Suprapubic skin (tissue), 4 donors: Measurements from ENCODE around the gene GPR183. TPM values are rescaled to one million over a fixed set of nuclear protein-coding genes. Genes with fewer than 3 reads are reported as not detected.

ENCODE experiments used
- DNase-seq, 2 donors: peaks; one replicate each; pipeline ENCODE4 v3.0.0-alpha.2; 2019; ENCODE audit warnings: low spot score in 2 of 2
- H3K27ac ChIP-seq: fragments of 200-600 bp; sonication (generic); one replicate; pipeline ENCODE4 v1.5.1; 2019
- H3K27me3 ChIP-seq: fragments of 200-600 bp; sonication (generic); one replicate; pipeline ENCODE4 v1.5.1; 2019
- H3K36me3 ChIP-seq: fragments of 200-600 bp; sonication (generic); one replicate; pipeline ENCODE4 v1.5.1; 2019
- H3K4me1 ChIP-seq: fragments of 200-600 bp; sonication (generic); one replicate; pipeline ENCODE4 v1.5.1; 2019
- H3K4me3 ChIP-seq: fragments of 200-600 bp; sonication (generic); one replicate; pipeline ENCODE4 v1.5.1; 2019; ENCODE audit warnings: mild to moderate bottlenecking
- H3K9me3 ChIP-seq: fragments of 200-600 bp; sonication (generic); one replicate; pipeline ENCODE4 v1.5.1; 2019
- CTCF ChIP-seq, 2 donors: fragments of 200-600 bp in 1 of 2; fragments of 450-650 bp in 1 of 2; sonication (generic) in 1 of 2; IDR thresholded peaks; one replicate each; pipeline ENCODE4 v1.5.1; 2016 to 2019; ENCODE audit warnings: antibody characterized with exemption in 2 of 2, mild to moderate bottlenecking in 1 of 2, moderate library complexity in 1 of 2
- EP300 ChIP-seq: sonication (generic); formaldehyde crosslinking; IDR thresholded peaks from one replicate; pipeline ENCODE4 v1.6.1; 2017; ENCODE audit warnings: antibody characterized with exemption
- POLR2A ChIP-seq, 2 donors: fragments of 450-650 bp; IDR thresholded peaks; one replicate each; pipeline ENCODE4 v1.6.1; 2017; ENCODE audit warnings: antibody characterized with exemption in 2 of 2, mild to moderate bottlenecking in 2 of 2, moderate library complexity in 2 of 2
- POLR2AphosphoS5 ChIP-seq, 3 donors: sonication (generic); formaldehyde crosslinking; IDR thresholded peaks; one replicate each; pipeline ENCODE4 v1.6.1; 2017; ENCODE audit warnings: antibody characterized with exemption in 3 of 3
- WGBS: methylation state at CpG from one replicate; pipeline ENCODE4 v1.1.5; 2018; 5-methylcytosine and 5-hydroxymethylcytosine counted together
- total RNA-seq, 4 donors: library from RNA; depleted of rRNA; stranded (reverse); fragments of >200 nt; gene quantifications; one replicate each; pipeline ENCODE4 v1.1.0, GENCODE V29; 2016

The GPR183 gene
- total RNA-seq, 4 donors from 2014 or later: 2.3 to 7.0 (median 4.4) TPM

DNA sequence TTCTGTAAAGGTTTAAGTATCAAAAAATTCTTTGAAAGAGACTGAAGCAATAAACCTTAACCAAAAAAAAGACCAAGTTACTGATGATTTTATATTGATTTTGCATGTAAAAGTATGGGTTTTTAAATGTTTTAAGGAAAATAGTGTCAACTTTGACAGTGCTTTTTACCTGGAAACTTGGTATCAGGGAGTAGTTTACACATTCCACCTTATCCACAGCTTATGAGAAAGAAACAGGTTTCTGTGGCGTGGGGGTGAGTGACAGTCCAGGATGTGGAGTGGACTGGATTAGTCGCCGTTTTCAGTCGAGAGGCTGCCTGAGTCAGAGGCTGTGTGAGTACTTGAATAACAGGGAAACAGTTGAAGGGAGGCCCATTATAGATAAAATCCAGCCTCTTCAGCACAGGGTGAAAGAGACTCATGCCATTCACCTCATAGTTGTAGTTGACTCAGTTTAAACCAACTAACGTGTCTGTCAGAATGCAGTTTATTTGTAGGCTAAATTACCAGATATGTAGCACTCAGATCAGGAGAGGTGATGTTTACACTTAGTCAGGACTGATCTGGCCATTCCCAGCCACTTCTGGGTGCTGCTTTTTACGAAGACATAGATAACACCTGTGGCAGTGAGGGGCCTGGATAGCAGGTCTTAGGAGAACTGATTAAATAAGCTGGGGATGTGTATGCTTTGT lies 595 bp upstream of the GPR183 start:
- 56% methylated on average over 6 of the region's 6 CpGs for WGBS
- H3K27me3 ChIP-seq: no peaks in the 10 kb centered on the region
- H3K9me3 ChIP-seq: no peaks in the 10 kb centered on the region
- H3K4me1 ChIP-seq: peaks cover 20% of the 10 kb centered on the region
- no peak for TF ChIP-seq CTCF (IDR thresholded peaks at IDR 0.05)
- TF ChIP-seq POLR2A (IDR thresholded peaks at IDR 0.05): no peak
- TF ChIP-seq EP300: no peak
- no peak for TF ChIP-seq POLR2AphosphoS5 (IDR thresholded peaks at IDR 0.05)
- no peak overlapping the region for H3K4me3 ChIP-seq
- peaks cover 10% of the 10 kb centered on the region for H3K36me3 ChIP-seq
- H3K27ac ChIP-seq: peak overlapping the region; percentile 61
- DNase-seq: no peak

DNA sequence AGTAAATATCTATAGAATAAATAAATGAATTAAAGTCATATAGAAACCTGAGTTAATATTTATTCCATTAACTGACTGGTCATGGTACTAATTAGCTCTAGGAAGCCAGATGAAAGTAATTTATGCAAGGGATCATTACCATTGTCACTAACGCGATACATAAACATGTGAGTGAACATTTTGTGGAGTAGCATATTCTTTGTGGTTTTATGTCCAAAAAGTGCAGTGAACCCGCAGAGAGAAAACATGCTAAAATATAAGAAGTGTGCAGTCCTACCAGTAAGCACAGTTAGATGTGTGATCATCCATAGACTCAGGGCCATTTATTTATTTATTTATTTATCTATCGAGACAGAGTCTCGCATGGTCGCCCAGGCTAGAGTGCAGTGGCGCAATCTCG lies 1.6 kb downstream of the GPR183 start:
- peak overlapping the region; percentile 36 for H3K4me3 ChIP-seq

DNA sequence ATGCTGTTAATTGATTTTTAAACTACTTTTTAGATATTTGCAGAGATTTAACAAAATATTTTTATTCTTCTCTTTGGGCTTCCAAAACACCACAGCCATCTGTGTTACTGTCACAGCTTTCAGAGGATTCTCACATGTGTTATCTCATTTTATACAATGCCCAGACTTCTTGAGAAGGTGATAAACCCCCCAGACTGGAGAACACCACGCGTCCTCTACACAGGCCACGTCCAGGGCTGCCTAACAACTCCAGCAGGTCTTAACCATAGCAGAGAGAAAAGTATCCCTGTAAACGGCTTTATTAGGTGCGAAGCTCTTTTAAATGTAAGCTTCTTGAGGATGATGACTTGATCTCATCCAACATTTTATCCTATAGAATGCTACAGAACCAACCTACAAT lies 2.0 kb downstream of the GPR183 start:
- TF ChIP-seq EP300: no peak
- TF ChIP-seq POLR2A (IDR thresholded peaks at IDR 0.05): no peak
- TF ChIP-seq CTCF (IDR thresholded peaks at IDR 0.05): no peak
- TF ChIP-seq POLR2AphosphoS5 (IDR thresholded peaks at IDR 0.05): no peak
- WGBS: 84% methylated on average over 5 of the region's 5 CpGs
- H3K9me3 ChIP-seq: no peaks in the 10 kb centered on the region
- H3K4me3 ChIP-seq: peak overlapping the region; percentile 36
- no peaks in the 10 kb centered on the region for H3K27me3 ChIP-seq
- H3K27ac ChIP-seq: no peak overlapping the region
- peaks cover 10% of the 10 kb centered on the region for H3K36me3 ChIP-seq
- peaks cover 7% of the 10 kb centered on the region for H3K4me1 ChIP-seq
- DNase-seq: no peak

More for the DNA sequence above, 1.6 kb downstream of the GPR183 start:
- H3K4me1 ChIP-seq: peaks cover 7% of the 10 kb centered on the region
- H3K9me3 ChIP-seq: no peaks in the 10 kb centered on the region
- no peak overlapping the region for H3K27ac ChIP-seq
- TF ChIP-seq EP300 (no peak), CTCF (IDR thresholded peaks at IDR 0.05) (no peak), POLR2AphosphoS5 (IDR thresholded peaks at IDR 0.05) (no peak), POLR2A (IDR thresholded peaks at IDR 0.05) (no peak)
- H3K36me3 ChIP-seq: peaks cover 10% of the 10 kb centered on the region
- no peak for DNase-seq
- 88% methylated on average over 8 of the region's 8 CpGs for WGBS
- H3K27me3 ChIP-seq: no peaks in the 10 kb centered on the region

- no peak for DNase-seq
- H3K4me3 ChIP-seq: peak overlapping the region; percentile 23
- H3K27me3 ChIP-seq: no peaks in the 10 kb centered on the region
- H3K27ac ChIP-seq: no peak overlapping the region
- no peaks in the 10 kb centered on the region for H3K9me3 ChIP-seq
- WGBS: 77% methylated on average over 4 of the region's 4 CpGs
- peaks cover 7% of the 10 kb centered on the region for H3K4me1 ChIP-seq
- TF ChIP-seq POLR2AphosphoS5 (IDR thresholded peaks at IDR 0.05) (no peak), POLR2A (IDR thresholded peaks at IDR 0.05) (no peak), CTCF (IDR thresholded peaks at IDR 0.05) (no peak), EP300 (no peak)
- peaks cover 10% of the 10 kb centered on the region for H3K36me3 ChIP-seq
These were observed 2.7 kb downstream of the GPR183 start for GRCh38 chr13:99304541-99304940.

DNA sequence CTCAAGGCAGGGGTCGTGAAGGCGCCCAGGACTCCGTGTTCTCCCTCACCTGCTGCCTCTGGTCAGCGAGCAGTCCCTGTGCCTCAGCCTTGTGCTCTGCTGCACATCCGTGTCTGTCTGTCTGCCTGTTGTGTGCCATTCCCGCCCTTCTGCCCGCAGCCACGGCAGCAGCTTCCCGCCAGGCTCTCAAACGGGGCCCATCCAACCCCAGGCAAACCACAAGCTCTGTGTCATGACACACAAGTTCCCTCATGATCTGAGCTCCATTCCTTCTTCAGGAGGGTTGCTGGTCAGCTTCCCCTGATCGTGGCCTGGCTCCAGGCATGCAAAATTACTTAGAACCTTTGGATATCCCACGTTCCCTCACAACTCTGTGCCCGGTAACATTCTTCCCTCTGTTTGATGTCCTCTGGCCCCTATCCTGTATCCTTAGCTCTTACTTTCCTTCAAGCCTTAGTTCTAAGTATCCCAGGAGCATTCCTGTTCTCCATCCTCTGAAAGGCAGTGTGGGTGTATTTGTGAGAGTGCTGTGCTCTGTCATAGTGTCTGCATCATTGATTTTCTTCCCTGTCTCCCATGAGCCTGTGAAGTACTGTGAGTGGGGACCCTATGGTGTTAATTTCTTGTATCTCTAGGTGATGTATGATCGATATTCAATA lies 3.2 kb downstream of the GPR183 start:
- TF ChIP-seq POLR2AphosphoS5 (IDR thresholded peaks at IDR 0.05) (no peak), EP300 (no peak), POLR2A (IDR thresholded peaks at IDR 0.05) (no peak), CTCF (IDR thresholded peaks at IDR 0.05) (no peak)
- H3K27ac ChIP-seq: no peak overlapping the region
- no peaks in the 10 kb centered on the region for H3K9me3 ChIP-seq
- peaks cover 7% of the 10 kb centered on the region for H3K4me1 ChIP-seq
- no peaks in the 10 kb centered on the region for H3K27me3 ChIP-seq
- H3K4me3 ChIP-seq: peak overlapping the region; percentile 23
- WGBS: 90% methylated on average over 14 of the region's 14 CpGs
- peaks cover 6% of the 10 kb centered on the region for H3K36me3 ChIP-seq
- no peak for DNase-seq
